DMS79 (cell line): ENCODE results near the gene NUP62.
"Not testable (repeated sequence)": the region's sequence is repeated elsewhere in the genome, so short reads cannot be mapped to it uniquely, and the experiment has no call there.

Experiments used
- DNase-seq: peaks from one replicate; lab custom pipeline; 2025; lab: John Stamatoyannopoulos, UW

Gene NUP62

GRCh38 chr19:49951806-49952478 is 22.6 kb upstream of the NUP62 start:
- no peak for DNase-seq

DNA sequence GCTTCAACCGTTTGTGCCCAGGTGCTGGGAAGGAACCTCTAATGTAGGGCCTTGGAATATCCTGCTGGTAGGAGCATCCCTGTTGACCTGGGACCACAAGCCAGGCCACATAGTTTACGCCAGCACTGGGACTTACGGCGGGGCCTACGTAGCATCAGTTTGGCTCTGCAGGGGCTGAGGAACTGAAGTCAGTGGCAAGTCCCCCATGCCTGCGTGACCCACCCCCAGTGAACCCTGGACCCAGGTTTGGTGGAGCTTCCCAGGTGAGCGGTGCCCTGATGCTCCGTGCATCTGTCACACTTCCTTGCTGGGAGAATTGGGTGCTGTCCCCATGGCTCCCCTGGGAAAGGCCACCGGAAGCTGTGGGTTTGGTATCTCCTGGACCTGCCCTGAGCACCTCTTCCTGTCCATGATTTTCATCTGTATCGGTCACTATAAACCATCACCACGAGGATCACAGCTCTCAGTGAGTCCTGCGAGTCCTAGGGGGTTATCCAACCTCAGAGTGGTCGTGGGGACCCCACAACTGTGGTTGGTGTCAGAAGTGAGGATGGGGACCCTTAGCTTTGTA is 21.7 kb upstream of the NUP62 start:
- DNase-seq, result no peak

DNA sequence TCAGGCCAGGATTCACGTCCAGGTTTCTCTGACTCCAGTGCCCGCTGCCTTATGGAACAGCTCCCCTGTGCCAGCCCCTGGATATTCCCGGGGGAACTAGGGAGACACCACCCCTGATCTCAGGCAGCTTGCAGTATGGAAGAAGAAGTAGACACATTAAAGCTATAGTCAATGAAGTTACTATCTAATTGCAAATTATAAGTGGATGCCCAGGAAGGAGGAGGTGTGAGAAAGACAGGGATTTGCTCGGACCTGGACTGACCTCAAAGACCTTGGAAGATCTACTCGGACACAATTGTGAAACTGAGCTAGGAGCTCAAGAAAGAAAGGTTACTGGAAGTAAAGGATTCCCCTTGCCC is 21.3 kb upstream of the NUP62 start:
- no peak for DNase-seq

GRCh38 chr19:49949742-49950589 is 20.7 kb upstream of the NUP62 start:
- no peak for DNase-seq

DNA sequence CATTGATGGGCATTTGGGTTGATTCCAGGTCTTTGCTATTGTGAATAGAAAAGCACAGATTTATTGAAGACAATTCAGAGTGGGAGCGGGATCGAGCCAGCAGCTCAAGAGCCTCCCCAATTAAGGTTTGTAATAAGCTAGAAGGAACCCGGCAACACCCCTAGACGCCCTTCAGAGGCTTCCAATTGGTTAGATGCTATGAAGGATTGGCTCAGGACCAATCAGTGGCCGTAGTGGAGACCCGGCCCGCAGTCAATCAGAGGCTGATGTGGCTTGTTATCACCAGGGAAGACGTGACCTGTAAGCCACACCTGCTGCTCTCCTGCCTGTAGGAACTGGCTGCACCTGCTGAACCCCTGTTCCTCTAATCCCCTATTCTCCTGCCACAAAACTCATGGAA is 17.1 kb upstream of the NUP62 start:
- no peak for DNase-seq

- not testable (repeated sequence) for DNase-seq
Measured at GRCh38 chr19:49944567-49944966, 15.3 kb upstream of the NUP62 start.

GRCh38 chr19:49940482-49940791 is 11.1 kb upstream of the NUP62 start:
- DNase-seq, result no peak

DNA sequence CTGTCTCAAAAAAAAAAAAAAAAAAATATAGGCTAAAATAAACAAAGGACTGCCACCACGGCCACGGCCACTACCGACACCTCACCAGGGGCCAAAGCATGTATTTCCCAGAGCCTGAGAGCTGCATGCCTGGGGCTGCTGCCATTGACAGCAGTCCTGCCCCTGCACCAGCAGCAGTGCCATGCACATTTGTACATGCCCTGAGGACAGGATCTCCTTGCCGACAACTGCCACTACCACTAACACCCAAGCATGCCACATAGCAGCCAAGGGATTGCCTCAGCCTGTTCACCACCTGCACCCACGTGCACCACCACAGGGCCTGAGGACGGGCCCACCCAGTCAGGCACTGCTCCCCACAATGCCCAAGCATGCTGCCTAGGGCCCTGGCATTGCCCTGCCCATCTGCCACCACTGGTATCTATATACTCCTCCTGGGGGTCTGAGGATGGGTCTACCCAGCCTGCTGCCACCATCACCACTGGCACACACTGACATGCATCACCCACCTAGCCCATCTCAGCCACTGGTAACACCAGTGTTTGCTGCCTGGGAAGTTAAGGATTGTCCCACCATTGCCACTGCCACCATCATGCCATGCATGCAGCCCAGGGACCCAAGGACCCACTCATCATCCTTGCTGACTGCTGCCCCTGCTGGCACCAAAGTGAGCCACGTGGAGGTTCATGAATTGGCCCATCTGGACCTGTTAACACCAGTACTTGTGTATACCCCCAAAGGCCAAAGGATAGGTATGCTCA is 10.6 kb upstream of the NUP62 start:
- DNase-seq, result no peak

DNA sequence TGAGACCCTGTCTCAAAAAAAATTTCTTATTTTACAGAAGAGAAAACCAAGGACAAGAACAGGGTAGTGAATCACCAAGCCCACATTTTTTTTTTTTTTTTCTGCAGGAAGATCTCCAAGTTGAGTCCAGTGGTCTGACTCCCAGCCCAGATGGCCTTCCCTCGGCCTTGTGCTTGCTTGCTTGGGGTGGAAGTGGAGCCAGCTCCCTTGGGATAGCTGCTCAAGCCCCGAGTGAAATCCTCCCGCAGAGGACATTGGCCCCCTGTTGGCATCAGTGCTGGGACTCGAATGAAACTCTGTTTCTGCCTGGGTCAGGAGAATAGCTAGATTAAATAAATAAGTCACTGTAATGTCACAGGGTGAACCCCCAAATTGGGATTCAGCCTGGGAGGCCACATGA is 9.4 kb upstream of the NUP62 start:
- DNase-seq, result no peak

DNA sequence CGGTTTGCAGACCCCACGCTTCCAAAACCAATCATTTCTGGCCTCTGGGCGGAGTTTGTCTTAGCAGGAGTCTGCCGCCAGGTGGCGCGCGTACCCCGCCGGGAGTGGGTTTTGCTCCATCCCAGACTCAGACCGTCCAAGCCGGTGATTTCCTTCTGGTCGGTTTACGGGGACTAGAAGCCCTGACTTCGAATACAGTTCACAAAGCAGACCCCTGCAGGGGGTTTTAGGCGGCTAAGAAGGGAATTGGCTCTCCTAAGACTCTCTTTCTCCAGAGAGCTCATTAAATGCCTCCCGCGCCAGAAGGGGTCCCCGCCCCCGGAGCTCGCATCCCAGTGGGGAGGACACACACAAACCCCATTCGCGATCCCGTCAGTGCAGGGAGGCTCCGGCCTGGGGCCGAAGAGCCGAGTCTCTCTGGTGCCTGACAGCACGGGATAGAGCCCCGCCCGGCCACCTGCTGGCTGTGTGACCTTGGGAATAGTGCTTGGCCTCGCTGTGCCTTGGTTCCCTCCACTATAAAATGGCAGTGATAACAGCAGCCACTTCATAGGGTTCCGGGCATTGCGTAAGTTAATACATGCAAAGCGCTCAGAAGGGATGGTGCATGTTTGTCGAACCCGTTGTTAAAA is 8.6 kb upstream of the NUP62 start:
- DNase-seq, result peak; percentile 52

DNA sequence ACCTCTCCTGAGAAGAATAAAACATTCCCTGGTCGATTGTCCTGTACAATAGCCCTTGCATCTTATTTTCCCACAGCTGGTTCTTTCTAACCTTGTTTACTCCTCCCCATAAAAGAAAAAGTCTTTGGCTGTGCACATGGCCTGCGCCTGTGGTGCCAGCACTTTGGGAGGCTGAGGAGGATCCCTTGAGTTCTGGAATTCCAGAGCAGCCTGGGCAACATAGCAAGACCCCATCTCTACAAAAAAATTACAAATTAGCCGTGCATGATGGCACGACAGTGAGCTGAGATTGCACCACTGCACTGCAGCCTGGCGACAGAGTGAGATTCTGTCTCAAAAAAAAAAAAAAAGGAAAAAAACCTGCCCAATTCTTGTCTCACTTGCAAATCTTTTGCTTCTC is 7.2 kb upstream of the NUP62 start:
- DNase-seq, result no peak

- DNase-seq, result no peak
Measured at GRCh38 chr19:49933643-49934042, 4.3 kb upstream of the NUP62 start.

GRCh38 chr19:49932731-49933131 is 3.4 kb upstream of the NUP62 start:
- DNase-seq, result no peak

DNA sequence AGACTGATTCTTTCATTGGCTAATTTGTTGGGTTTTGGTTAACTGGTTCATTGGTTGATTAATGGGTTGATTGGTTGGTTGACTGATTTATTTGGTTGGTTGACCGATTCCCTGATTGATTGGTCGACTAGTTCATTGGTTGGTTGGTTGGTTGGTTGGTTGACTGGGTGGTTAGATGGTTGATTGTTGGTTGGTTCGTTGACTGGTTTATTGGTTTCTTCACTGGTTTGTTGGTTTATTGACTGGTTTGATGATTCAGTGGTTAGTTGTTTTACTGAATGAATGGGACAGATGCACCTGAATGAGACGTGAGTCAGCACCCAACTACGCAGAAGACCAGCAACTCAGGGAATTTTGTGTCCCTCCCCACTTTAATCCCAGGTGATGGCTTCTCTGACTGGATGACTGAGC is 2.7 kb upstream of the NUP62 start:
- DNase-seq, result no peak

DNA sequence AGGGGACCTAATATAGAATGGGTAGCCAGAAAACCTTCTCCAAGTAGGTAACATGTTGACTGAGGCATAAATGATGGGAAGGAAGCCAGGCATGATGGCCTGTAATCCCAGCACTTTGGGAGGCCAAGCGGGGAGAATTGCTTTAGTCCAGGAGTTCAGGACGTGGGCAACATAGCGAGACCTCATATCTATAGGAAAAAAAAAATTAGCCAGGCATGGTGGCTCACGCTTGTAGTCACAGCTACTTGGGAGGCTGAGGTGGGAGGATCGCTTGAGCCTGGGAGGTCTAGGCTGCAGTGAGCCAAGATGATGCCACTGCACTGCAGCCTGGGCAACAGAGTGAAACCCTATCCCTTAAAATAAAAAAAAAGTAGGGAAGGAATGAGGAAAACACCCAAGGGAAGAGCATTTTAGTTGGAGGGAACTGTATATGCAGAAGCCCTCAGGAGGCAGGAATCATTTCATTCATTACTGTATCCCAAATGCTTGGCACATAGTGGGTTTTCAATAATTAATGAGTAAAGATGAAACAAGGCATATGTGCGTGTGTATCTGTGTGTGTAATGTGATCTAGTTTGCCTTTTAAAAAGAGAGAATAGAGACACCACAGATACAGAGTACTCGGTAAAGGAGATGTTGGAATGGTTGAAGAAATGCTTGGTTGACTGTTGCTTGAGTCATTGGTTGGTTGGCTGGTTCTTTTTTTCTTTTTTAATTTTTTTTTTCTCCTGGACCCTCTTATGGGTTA is 2.2 kb upstream of the NUP62 start:
- DNase-seq, result no peak

DNA sequence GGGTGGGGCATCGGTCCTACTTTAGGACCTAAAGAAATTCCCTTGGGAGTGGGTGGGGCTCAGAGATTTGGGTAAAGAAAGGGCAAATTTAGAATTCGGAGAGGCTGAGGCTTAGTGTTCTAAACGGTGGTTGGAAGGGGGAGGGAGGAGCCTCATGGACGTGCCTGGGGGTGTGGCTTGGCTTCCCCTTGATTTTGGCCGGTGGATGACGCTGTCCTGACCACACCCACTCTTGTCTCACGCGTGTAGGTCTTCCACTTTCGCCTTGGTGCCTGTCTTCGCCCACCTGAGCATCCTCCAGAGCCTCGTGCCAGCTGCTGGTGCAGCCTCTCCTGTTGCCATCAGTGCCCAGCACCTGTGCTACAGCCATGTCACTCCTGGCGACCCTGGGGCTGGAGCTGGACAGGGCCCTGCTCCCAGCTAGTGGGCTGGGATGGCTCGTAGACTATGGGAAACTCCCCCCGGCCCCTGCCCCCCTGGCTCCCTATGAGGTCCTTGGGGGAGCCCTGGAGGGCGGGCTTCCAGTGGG is 1.2 kb upstream of the NUP62 start:
- DNase-seq, result no peak

GRCh38 chr19:49929611-49930482 is 543 bp upstream of the NUP62 start:
- DNase-seq, result peak; percentile 91

- no peak for DNase-seq
Measured at GRCh38 chr19:49927526-49928264, 1.6 kb downstream of the NUP62 start.

DNA sequence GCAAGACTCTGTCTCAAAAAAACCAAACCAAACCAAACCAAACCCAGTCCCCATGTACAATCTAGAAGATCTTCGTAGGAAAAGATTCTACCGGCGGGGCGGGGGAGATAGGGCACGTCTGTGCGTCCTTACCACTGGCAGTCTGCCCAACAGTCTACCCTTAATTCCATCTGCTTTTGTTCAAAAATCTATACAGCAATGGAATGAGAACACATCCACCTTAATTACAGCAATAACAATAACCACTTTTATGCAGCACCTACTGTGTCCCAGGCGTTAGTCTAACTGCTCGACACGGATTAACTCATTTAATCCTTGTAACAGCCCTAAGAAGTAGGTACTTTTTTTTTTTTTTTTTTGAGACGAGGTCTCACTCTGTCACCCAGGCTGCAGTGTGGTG is 2.8 kb downstream of the NUP62 start:
- DNase-seq, result no peak

DNA sequence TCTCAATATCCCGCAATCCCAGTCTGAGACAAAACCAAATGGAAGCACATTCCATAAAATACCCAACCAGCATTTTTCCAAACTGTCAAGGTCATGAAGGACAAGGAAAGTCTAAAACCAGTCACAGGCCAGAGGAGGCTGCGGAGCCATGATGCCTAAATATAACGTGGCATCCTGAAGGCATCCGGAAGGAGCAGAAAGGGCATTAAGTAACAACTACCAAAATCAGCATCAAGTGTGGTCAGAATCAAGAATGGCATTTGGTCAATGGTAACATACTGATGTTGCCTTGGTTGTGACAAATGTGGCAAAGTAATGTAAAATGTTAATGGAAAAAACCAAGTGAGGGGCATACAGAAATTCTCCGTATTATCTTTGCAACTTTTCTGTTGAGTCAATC is 3.8 kb downstream of the NUP62 start:
- no peak for DNase-seq
